CD4-positive, alpha-beta T cell treated with Interferon gamma for 1 hour (primary cell): Measurements from ENCODE around the gene FTL.

Experiments used
- DNase-seq: peaks from one replicate; pipeline ENCODE4 v3.0.0-alpha.2; 2020

FTL gene

GRCh38 chr19:48992581-48993174 is 27.6 kb downstream of the FTL start:
- no peak for DNase-seq

GRCh38 chr19:48993175-48994034 is 28.3 kb downstream of the FTL start, which contains the start of the genes GYS1 and RUVBL2:
GYS1 (minus strand) TSS chr19:48993309; CDS start chr19:48993112, 197 bp downstream.
RUVBL2 (plus strand) TSS chr19:48993887; CDS start chr19:48993912, 25 bp downstream.
- DNase-seq, result peak; percentile 100

DNA sequence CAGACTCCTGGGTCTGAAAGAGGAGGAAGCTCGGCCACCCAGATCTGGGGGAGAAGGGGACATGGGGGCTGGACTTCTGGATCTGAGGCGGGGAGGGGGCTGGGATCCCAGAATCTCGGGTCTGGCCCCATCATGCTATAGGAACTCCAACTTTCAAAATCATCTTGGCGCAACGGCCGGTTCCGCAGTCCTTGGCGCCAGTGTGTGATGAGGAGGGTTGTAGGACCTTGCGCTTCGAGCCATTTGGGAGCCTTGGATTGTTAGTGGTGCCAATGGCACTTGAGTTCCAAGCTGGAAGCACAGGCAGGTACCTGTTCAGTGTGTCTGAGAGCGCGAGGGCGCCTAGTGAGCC is 28.9 kb downstream of the FTL start:
- no peak for DNase-seq

- peak; percentile 24 for DNase-seq
These were observed 32.9 kb downstream of the FTL start for GRCh38 chr19:48997972-48998371.

- peak; percentile 58 for DNase-seq
These were observed 34.6 kb downstream of the FTL start for GRCh38 chr19:48999481-49000325.

DNA sequence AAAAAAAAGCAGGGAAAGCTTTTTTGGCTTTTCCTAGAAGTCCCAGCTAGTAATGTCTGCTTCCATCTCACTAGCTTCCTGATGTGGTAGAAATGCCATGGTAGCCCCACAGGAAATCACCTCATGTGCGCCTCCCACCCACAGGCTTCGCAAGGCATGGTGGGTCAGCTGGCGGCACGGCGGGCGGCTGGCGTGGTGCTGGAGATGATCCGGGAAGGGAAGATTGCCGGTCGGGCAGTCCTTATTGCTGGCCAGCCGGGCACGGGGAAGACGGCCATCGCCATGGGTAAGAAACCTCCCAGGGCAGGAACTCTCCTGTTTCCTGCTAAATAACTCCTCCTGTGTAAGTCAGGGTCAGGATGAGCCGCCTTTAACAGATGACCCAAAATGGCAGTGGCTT is 39.0 kb downstream of the FTL start:
- DNase-seq, result no peak

DNA sequence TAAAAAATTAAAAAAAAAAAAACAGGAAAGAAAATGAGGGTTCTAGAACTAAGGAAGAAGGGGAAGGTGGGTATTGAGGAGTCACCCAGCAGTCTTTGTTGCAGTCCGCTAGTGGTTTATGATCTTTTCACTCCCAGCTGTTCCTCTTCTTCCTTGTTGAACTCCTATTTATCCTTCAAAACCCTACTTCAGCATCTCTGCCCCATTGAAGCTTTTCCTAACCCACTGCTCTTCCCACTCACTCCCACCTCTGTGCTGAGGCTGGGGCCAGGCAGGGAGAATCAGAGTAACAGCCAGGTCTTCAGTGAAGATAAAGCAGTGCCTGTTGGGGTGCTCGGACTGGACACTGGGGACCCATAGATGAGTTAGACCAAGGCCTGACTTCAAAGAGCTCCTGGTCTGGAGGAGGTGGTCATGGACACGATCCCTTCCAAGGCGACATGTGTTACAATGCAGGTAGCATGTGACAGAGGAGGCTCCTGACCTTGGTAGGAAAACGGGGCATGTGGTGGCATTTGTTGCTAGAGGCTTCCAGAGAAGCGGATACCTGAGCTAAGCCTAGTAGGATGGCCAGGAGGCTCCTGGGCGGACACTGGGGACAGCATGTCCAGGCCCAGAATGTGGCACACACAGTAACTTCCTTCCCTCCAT is 40.0 kb downstream of the FTL start:
- DNase-seq, result no peak

DNA sequence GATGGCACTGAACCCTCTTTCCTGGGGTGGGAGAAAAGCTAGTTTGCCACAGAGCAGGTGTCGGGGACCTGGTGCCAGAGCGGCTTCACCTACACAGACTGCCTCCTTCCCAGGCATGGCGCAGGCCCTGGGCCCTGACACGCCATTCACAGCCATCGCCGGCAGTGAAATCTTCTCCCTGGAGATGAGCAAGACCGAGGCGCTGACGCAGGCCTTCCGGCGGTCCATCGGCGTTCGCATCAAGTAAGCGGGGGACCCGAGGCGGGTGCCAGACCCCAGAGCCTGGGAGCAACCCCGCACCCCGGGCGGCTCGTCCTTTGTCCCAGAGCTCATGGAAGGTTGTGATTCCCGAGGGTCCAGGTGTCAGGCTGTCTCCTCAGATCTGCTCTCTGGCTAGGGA is 41.8 kb downstream of the FTL start:
- DNase-seq, result no peak

DNA sequence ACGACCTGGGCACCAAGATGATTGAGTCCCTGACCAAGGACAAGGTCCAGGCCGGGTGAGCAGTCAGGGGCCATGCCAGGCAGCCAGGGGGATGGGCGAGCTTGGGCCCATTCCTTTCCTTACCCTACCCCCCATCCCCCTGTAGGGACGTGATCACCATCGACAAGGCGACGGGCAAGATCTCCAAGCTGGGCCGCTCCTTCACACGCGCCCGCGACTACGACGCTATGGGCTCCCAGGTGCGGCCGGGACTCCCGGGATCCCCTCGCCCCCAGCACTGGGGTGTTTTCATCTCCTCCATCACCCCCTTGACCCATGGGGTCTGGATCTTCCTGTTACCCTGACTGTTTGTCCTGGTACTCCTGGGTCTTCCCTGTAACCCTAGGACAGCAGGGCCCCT is 44.7 kb downstream of the FTL start:
- DNase-seq, result no peak

DNA sequence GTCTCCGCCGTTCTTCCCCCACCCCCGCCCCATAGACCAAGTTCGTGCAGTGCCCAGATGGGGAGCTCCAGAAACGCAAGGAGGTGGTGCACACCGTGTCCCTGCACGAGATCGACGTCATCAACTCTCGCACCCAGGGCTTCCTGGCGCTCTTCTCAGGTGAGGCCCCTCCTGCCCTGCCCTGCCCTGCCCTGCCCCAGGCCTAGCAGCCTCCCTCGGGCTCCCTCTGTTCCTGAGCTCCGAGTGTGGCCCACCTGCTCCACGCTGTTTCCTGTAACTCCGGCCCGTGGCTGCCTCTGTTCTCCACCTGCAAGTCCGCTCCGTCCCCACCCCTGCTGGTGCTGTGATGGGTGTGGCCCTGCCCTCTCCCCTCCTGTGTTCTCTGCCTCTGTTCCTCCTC is 45.3 kb downstream of the FTL start:
- no peak for DNase-seq

- no peak for DNase-seq
These were observed 46.1 kb downstream of the FTL start for GRCh38 chr19:49011194-49011593.

DNA sequence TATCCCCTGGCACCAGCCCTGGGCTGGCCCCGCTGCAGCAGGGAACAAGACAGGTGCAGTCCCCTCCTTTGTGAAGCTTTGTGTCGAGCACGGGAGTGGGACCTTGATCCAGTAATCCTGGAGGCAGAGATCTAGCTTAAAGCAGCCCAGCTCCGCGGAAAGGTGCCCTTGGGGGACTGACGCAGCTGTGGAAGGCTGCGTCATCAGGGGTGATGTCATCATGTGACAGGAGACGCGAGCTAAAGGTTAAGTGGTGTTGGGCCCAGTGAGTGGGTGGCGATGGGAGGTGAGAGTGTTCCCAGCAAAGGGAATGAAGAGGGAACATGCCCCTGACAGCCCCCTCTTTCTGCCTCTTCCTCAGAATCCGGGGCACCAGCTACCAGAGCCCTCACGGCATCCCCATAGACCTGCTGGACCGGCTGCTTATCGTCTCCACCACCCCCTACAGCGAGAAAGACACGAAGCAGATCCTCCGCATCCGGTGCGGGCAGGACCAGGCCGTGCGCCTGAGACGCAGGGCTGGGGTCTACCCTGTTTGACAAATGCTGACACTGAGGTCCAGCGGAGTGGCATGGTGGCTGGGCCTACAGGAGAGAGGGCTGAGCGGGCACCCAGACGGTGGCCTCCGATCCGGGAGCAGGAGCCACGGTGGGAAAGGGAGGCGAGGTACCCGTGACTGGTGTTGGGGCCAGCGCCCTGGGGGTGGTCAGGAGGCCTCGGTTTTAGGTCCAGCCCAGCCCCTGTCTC is 49.2 kb downstream of the FTL start:
- DNase-seq, result no peak

DNA sequence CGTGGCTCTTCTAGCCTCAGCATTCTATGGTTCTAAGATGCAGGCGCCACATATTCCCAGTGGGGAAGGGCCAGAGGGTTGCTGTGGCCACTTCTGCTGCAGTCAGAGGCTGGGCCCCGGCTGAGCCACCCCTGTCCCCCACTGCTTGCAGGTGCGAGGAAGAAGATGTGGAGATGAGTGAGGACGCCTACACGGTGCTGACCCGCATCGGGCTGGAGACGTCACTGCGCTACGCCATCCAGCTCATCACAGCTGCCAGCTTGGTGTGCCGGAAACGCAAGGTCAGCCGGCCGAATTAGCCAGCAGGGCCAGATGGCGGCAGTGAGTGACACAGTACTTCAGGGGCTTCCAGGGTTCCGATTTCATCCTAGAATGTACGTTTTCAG is 49.8 kb downstream of the FTL start:
- no peak for DNase-seq

- no peak for DNase-seq
These were observed 51.1 kb downstream of the FTL start for GRCh38 chr19:49016067-49016839.
